HEK293 (cell line): ENCODE measurements around the gene NUBP1.

Experiments used
- ZNF660 ChIP-seq: fragments of 450-650 bp; IDR thresholded peaks from 2 replicates; pipeline ENCODE4 v1.5.1; 2018; ENCODE audit warnings: missing biosample characterization, mild to moderate bottlenecking, missing genetic modification characterization
- TF ChIP-seq, protein P1 (sequence below): fragments of 450-650 bp; IDR thresholded peaks from 2 replicates; pipeline ENCODE4 v1.5.1; 2018; ENCODE audit warnings: missing biosample characterization, missing genetic modification characterization

DNA sequence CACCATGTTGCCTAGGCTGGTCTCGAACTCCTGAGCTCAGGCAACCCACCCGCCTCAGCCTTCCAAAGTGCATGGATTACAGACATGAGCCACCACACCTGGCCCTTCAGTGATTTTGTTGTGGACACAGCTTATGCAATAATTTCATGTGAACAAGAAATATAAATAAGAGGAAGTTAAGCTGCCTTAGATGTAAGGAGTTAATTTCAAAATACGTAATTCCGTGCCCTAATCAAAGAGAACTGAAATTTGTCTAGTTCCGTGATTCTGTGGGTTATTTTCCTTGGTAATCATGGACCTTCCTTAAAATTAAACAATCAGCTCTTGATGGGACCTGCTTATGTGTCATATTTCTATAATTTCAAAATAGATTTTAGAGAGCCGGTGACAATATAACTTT lies 63.1 kb downstream of the NUBP1 start:
- TF ChIP-seq ZNF660 (tag by site-specific recombination): no peak
- TF ChIP-seq, protein P1, sequence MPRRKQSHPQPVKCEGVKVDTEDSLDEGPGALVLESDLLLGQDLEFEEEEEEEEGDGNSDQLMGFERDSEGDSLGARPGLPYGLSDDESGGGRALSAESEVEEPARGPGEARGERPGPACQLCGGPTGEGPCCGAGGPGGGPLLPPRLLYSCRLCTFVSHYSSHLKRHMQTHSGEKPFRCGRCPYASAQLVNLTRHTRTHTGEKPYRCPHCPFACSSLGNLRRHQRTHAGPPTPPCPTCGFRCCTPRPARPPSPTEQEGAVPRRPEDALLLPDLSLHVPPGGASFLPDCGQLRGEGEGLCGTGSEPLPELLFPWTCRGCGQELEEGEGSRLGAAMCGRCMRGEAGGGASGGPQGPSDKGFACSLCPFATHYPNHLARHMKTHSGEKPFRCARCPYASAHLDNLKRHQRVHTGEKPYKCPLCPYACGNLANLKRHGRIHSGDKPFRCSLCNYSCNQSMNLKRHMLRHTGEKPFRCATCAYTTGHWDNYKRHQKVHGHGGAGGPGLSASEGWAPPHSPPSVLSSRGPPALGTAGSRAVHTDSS (tag by site-specific recombination): no peak
